Measurements from ENCODE around the gene TGFB1. TPM values are rescaled to one million over a fixed set of nuclear protein-coding genes. Genes with fewer than 3 reads are reported as not detected.
A peak's percentile ranks its signal among the peaks of the same experiment; 100 is the strongest.

TGFB1 gene
- total RNA-seq, 2 donors from 2014 or later, result 7.7 to 14.6 TPM

- intact Hi-C loops (cut with DNase I), result loop anchor here (5.0 kb wide), 2 partner anchors 38 to 98 kb away; no protein-coding TSS in a partner anchor
- Histone ChIP-seq H3K9ac (ENCODE audit: low read depth in 2 of 2, low read length in 2 of 2) (no peak overlapping the region), H3K4me1 (peaks cover 9% of the 10 kb centered on the region), H3K36me3 (peaks cover 10% of the 10 kb centered on the region), H3K27ac (no peak overlapping the region), H3K4me3 (no peak overlapping the region), H3K9me3 (no peaks in the 10 kb centered on the region), H3K27me3 (no peaks in the 10 kb centered on the region)
- no peak for TF ChIP-seq CTCF (IDR thresholded peaks at IDR 0.05)
- DNase-seq, result no peak
Measured at GRCh38 chr19:41304706-41305483, 48.8 kb downstream of the TGFB1 start.

DNA sequence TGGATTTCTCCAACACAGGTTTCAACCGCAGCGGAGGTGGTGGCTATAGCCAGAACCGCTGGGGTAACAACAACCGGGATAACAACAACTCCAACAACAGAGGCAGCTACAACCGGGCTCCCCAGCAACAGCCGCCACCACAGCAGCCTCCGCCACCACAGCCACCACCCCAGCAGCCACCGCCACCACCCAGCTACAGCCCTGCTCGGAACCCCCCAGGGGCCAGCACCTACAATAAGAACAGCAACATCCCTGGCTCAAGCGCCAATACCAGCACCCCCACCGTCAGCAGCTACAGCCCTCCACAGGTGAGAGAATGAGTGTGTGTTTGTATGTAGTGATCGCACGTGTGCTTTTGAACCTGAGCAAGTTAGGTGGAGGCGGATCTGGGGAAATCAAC, 49.8 kb downstream of the TGFB1 start:
- no peak for DNase-seq
- Histone ChIP-seq H3K36me3 (peaks cover 10% of the 10 kb centered on the region), H3K4me3 (no peak overlapping the region), H3K27ac (no peak overlapping the region), H3K4me1 (peaks cover 7% of the 10 kb centered on the region), H3K27me3 (no peaks in the 10 kb centered on the region), H3K9ac (ENCODE audit: low read depth in 2 of 2, low read length in 2 of 2) (no peak overlapping the region), H3K9me3 (no peaks in the 10 kb centered on the region)
- intact Hi-C loops (cut with DNase I), result no loop called here
- TF ChIP-seq CTCF (IDR thresholded peaks at IDR 0.05), result no peak

- no peak for DNase-seq
- TF ChIP-seq CTCF (IDR thresholded peaks at IDR 0.05), result no peak
- Histone ChIP-seq H3K36me3 (peaks cover 10% of the 10 kb centered on the region), H3K4me3 (no peak overlapping the region), H3K27ac (peak overlapping the region; percentile 12), H3K9me3 (no peaks in the 10 kb centered on the region), H3K4me1 (no peaks in the 10 kb centered on the region), H3K27me3 (no peaks in the 10 kb centered on the region), H3K9ac (ENCODE audit: low read depth in 2 of 2, low read length in 2 of 2) (no peak overlapping the region)
- intact Hi-C loops (cut with DNase I), result no loop called here
Measured at GRCh38 chr19:41302624-41303351, 50.9 kb downstream of the TGFB1 start.

- TF ChIP-seq CTCF (IDR thresholded peaks at IDR 0.05), result no peak
- Histone ChIP-seq H3K9ac (ENCODE audit: low read depth in 2 of 2, low read length in 2 of 2) (no peak overlapping the region), H3K27ac (no peak overlapping the region), H3K27me3 (no peaks in the 10 kb centered on the region), H3K4me3 (no peak overlapping the region), H3K36me3 (peaks cover 13% of the 10 kb centered on the region), H3K9me3 (no peaks in the 10 kb centered on the region), H3K4me1 (no peaks in the 10 kb centered on the region)
- intact Hi-C loops (cut with DNase I), result no loop called here
- DNase-seq, result no peak
Measured at GRCh38 chr19:41300555-41300954, 53.2 kb downstream of the TGFB1 start.

DNA sequence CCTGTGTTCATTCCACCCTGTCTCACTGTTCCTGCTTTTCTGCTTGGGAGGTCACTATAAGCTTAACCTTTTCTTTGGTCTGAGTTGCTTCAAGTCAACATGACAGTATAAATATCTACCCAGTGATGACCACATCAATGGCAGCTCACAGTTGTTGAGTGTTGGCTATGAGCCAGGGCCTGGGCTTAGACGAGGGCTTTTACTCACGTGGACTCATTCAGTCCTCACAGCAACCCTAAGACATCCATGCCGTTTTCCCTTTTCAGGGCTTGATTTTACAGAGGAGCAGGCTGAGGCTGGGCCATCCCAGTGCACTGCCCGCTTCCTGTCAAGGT, 54.0 kb downstream of the TGFB1 start:
- DNase-seq, result no peak
- no peak for TF ChIP-seq CTCF (IDR thresholded peaks at IDR 0.05)
- H3K9ac ChIP-seq (ENCODE audit: low read depth in 2 of 2, low read length in 2 of 2), result no peak overlapping the region
- H3K36me3 ChIP-seq, result peaks cover 16% of the 10 kb centered on the region
- intact Hi-C loops (cut with DNase I), result no loop called here
- no peak overlapping the region for H3K4me3 ChIP-seq
- no peak overlapping the region for H3K27ac ChIP-seq
- H3K4me1 ChIP-seq, result no peaks in the 10 kb centered on the region
- H3K27me3 ChIP-seq, result no peaks in the 10 kb centered on the region
- no peaks in the 10 kb centered on the region for H3K9me3 ChIP-seq
